Brain microvascular endothelial cell (primary cell): Measurements from ENCODE around the gene EDDM3A.

ENCODE experiments used
- DNase-seq: peaks from one replicate; pipeline ENCODE4 v3.0.0-alpha.2; 2020
- H3K27ac ChIP-seq: fragments of 250-450 bp; sonication (Bioruptor Pico); 2 replicates; pipeline ENCODE4 v1.5.1; 2020; ENCODE audit warnings: mild to moderate bottlenecking, moderate library complexity
- H3K27me3 ChIP-seq: fragments of 250-450 bp; sonication (Bioruptor Pico); replicated peaks from 2 replicates; pipeline ENCODE4 v1.5.1; 2020; ENCODE audit warnings: mild to moderate bottlenecking
- H3K36me3 ChIP-seq: fragments of 250-450 bp; sonication (Bioruptor Pico); replicated peaks from 2 replicates; pipeline ENCODE4 v1.5.1; 2020; ENCODE audit warnings: mild to moderate bottlenecking
- H3K4me3 ChIP-seq: 2 replicates; pipeline ENCODE4 v1.5.1; 2011; ENCODE audit warnings: low read depth, mild to moderate bottlenecking, control low read depth, low read length, moderate library complexity
- CTCF ChIP-seq: IDR thresholded peaks from 2 replicates; pipeline ENCODE4 v1.5.1; 2011; ENCODE audit warnings: low read depth, mild to moderate bottlenecking, moderate library complexity, low read length, control low read depth, inconsistent platforms; ENCODE audit errors: missing control alignments
- in situ Hi-C: cut with HindIII; loops from 2 replicates; pipeline ENCODE4 v1.10.0; 2017; ENCODE audit warnings: low sequenced_read_pairs, low pct_ligation_motif_present

The EDDM3A gene

DNA sequence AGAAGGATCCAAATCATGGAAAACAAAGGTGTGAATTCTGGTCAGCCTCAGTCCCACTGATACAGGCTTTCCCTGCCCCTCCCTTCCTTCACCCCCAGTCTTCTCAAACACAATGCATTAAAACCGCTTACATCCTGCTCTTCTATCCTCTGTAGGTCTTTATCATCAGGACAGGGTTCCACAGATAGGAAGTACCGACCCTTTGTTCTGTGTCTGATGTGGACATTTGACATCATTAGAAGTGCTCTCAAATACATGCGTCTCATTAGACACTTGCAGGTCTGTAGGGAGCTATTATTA lies 22.9 kb downstream of the EDDM3A start:
- no peaks in the 10 kb centered on the region for H3K36me3 ChIP-seq
- no peak overlapping the region for H3K27ac ChIP-seq
- H3K27me3 ChIP-seq, result no peaks in the 10 kb centered on the region
- DNase-seq, result no peak
- H3K4me3 ChIP-seq, result no peak overlapping the region
- in situ Hi-C loops, result no loop called here
- no peak for TF ChIP-seq CTCF

DNA sequence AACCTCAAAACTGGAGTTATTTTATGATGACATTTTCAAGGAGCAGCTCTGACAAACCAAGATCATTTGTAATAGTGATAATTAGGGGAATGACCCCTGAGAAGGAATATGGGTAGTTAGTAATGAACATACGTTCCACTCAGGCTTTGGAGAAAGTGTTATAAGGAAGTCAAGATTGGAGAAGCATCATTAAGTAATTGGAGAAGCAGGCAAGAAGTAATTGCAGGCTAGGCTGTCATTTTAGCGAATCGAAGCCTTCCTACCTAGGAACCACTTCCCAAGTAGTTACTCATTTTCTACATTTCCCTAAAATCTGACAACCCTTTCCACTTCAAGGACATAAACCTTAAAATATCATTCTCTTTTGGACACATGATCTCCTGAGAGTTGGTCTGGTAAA lies 23.7 kb downstream of the EDDM3A start:
- Histone ChIP-seq H3K27me3 (no peaks in the 10 kb centered on the region), H3K36me3 (no peaks in the 10 kb centered on the region), H3K27ac (no peak overlapping the region), H3K4me3 (no peak overlapping the region)
- in situ Hi-C loops, result no loop called here
- TF ChIP-seq CTCF, result no peak
- DNase-seq, result no peak

- no peak for DNase-seq
- no peaks in the 10 kb centered on the region for H3K27me3 ChIP-seq
- no peak overlapping the region for H3K27ac ChIP-seq
- in situ Hi-C loops, result no loop called here
- no peak overlapping the region for H3K4me3 ChIP-seq
- no peak for TF ChIP-seq CTCF
- H3K36me3 ChIP-seq, result no peaks in the 10 kb centered on the region
Observed at GRCh38 chr14:20772650-20773049, 27.0 kb downstream of the EDDM3A start.

DNA sequence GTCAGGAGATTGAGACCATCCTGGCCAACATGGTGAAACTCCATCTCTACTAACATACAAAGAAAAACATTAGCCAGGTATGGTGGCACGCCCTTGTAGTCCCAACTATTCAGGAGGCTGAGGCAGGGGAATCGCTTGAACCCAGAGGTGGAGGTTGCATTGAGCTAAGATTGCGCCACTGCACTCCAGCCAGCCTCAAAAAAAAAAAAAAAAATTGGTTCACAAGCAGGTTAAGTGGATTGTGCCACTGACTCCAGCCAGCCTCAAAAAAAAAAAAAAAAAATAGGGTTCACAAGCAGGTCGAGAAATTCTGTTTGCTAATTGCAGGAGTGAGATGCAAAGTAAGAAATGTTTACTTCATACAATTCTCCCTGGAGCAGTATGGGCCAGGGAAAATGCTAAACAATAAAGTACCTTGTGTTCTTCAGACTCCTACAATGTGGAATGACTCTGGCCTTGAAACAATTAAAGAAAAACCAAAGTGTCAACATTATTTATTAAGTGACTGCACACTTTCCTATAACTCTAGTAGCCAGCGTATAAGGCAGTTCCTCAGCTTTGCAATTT lies 28.7 kb downstream of the EDDM3A start:
- in situ Hi-C loops, result no loop called here
- Histone ChIP-seq H3K4me3 (no peak overlapping the region), H3K27ac (no peak overlapping the region), H3K36me3 (no peaks in the 10 kb centered on the region), H3K27me3 (no peaks in the 10 kb centered on the region)
- no peak for TF ChIP-seq CTCF
- no peak for DNase-seq

GRCh38 chr14:20775043-20775442 lies 29.4 kb downstream of the EDDM3A start:
- no peak for DNase-seq
- H3K27me3 ChIP-seq, result no peaks in the 10 kb centered on the region
- no peaks in the 10 kb centered on the region for H3K36me3 ChIP-seq
- no peak overlapping the region for H3K4me3 ChIP-seq
- in situ Hi-C loops, result no loop called here
- no peak overlapping the region for H3K27ac ChIP-seq
- no peak for TF ChIP-seq CTCF

GRCh38 chr14:20775901-20776300 lies 30.2 kb downstream of the EDDM3A start:
- in situ Hi-C loops, result no loop called here
- Histone ChIP-seq H3K27ac (no peak overlapping the region), H3K4me3 (no peak overlapping the region), H3K27me3 (no peaks in the 10 kb centered on the region), H3K36me3 (no peaks in the 10 kb centered on the region)
- DNase-seq, result no peak
- TF ChIP-seq CTCF, result no peak
